Measurements from ENCODE around the gene FSD2.
"Not testable (repeated sequence)": the region's sequence is repeated elsewhere in the genome, so short reads cannot be mapped to it uniquely, and the experiment has no call there.

Gene FSD2

GRCh38 chr15:82789491-82789890 is 16.4 kb downstream of the FSD2 start:
- no peak for DNase-seq

GRCh38 chr15:82788496-82788895 is 17.4 kb downstream of the FSD2 start:
- DNase-seq = no peak

GRCh38 chr15:82781349-82781748 is 24.5 kb downstream of the FSD2 start:
- no peak for DNase-seq

GRCh38 chr15:82778755-82779154 is 27.1 kb downstream of the FSD2 start:
- DNase-seq = no peak

GRCh38 chr15:82774496-82774895 is 31.4 kb downstream of the FSD2 start:
- no peak for DNase-seq

- no peak for DNase-seq
Observed at GRCh38 chr15:82771789-82772607, 33.9 kb downstream of the FSD2 start.

- no peak for DNase-seq
Observed at GRCh38 chr15:82768414-82769054, 37.3 kb downstream of the FSD2 start.

- DNase-seq = no peak
Observed at GRCh38 chr15:82767163-82767829, 38.6 kb downstream of the FSD2 start.

- DNase-seq = not testable (repeated sequence)
Observed at GRCh38 chr15:82766201-82766600, 39.7 kb downstream of the FSD2 start.

- no peak for DNase-seq
Observed at GRCh38 chr15:82764740-82765139, 41.1 kb downstream of the FSD2 start.

GRCh38 chr15:82764117-82764490 is 41.8 kb downstream of the FSD2 start:
- no peak for DNase-seq

GRCh38 chr15:82763361-82764116 is 42.3 kb downstream of the FSD2 start:
- DNase-seq = no peak

- DNase-seq = no peak
Observed at GRCh38 chr15:82751308-82751707, 54.6 kb downstream of the FSD2 start.

GRCh38 chr15:82750831-82751180 is 55.1 kb downstream of the FSD2 start:
- DNase-seq = no peak

- peak; percentile 94 for DNase-seq
Observed at GRCh38 chr15:82749951-82750830, 55.7 kb downstream of the FSD2 start.

GRCh38 chr15:82748315-82748714 is 57.6 kb downstream of the FSD2 start:
- no peak for DNase-seq

- no peak for DNase-seq
Observed at GRCh38 chr15:82743810-82744209, 62.1 kb downstream of the FSD2 start.

GRCh38 chr15:82742134-82742533 is 63.7 kb downstream of the FSD2 start:
- no peak for DNase-seq

GRCh38 chr15:82739086-82739485 is 66.8 kb downstream of the FSD2 start:
- no peak for DNase-seq

GRCh38 chr15:82737975-82738374 is 67.9 kb downstream of the FSD2 start:
- DNase-seq = peak; percentile 25

- no peak for DNase-seq
Observed at GRCh38 chr15:82731527-82731926, 74.3 kb downstream of the FSD2 start.

GRCh38 chr15:82730022-82730530 is 75.8 kb downstream of the FSD2 start:
- DNase-seq = no peak

Data from fibroblast of skin of right biceps (primary cell).